Testis (tissue), 3 donors: ENCODE results near the gene VGLL4. TPM values are rescaled to one million over a fixed set of nuclear protein-coding genes. Genes with fewer than 3 reads are reported as not detected.
A peak's percentile ranks its signal among the peaks of the same experiment; 100 is the strongest.

Experiments used
- DNase-seq: peaks from one replicate; pipeline ENCODE4 v3.0.0-alpha.2; 2019
- H3K27ac ChIP-seq, 2 donors: fragments of 200-600 bp; sonication (generic); one replicate each; pipeline ENCODE4 v1.5.1; 2019
- H3K27me3 ChIP-seq: fragments of 200-600 bp; sonication (generic); one replicate; pipeline ENCODE4 v1.5.1; 2019
- H3K36me3 ChIP-seq: fragments of 200-600 bp; sonication (generic); one replicate; pipeline ENCODE4 v1.5.1; 2017; ENCODE audit warnings: low read depth; ENCODE audit errors: missing control alignments
- H3K4me1 ChIP-seq: fragments of 200-600 bp; sonication (generic); one replicate; pipeline ENCODE4 v1.5.1; 2019
- H3K4me3 ChIP-seq, 2 donors: fragments of 200-600 bp; sonication (generic); one replicate each; pipeline ENCODE4 v1.5.1; 2017 to 2019
- H3K9me3 ChIP-seq: fragments of 200-600 bp; sonication (generic); one replicate; pipeline ENCODE4 v1.5.1; 2017
- CTCF ChIP-seq, 3 experiments: fragments of 450-650 bp in 2 of 3; fragments of 200-600 bp in 1 of 3; sonication (generic) in 1 of 3; IDR thresholded peaks; one replicate each; pipeline ENCODE4 v1.5.1; 2016 to 2019; ENCODE audit warnings: antibody characterized with exemption in 3 of 3, mild to moderate bottlenecking in 2 of 3, moderate library complexity in 1 of 3
- POLR2A ChIP-seq: fragments of 450-650 bp; IDR thresholded peaks from one replicate; pipeline ENCODE4 v1.6.1; 2017; ENCODE audit warnings: antibody characterized with exemption, mild to moderate bottlenecking, moderate library complexity
- WGBS, 2 donors: methylation state at CpG; one replicate each; pipeline ENCODE4 v1.1.5; 2018; 5-methylcytosine and 5-hydroxymethylcytosine counted together
- intact Hi-C: fragments of 100-400 bp; cut with DNase I; formaldehyde crosslinking; loops from one replicate; pipeline ENCODE4 v1.15.1; 2023; ENCODE audit warnings: low total_unique reads
- polyA plus RNA-seq: library from polyadenylated mRNA; stranded (reverse); fragments of 350-450 nt; fragmentation: Illumina TruSeq; extraction: RNeasy Lipid Tissue Mini Kit (QIAGEN cat#74804); gene quantifications from one replicate; pipeline ENCODE4 v1.2.3, GENCODE V29; 2014; ENCODE audit warnings: low read depth, low replicate concordance; ENCODE audit not compliant: insufficient read depth
- total RNA-seq, 2 donors: library from RNA; depleted of rRNA; stranded (reverse); fragments of >200 nt; gene quantifications; one replicate each; pipeline ENCODE4 v1.2.3, GENCODE V29; 2016

The VGLL4 gene
- total and polyA plus RNA-seq, 3 donors from 2014 or later = 72.9 to 209 (median 169) TPM

- Histone ChIP-seq H3K27me3 (no peaks in the 10 kb centered on the region), H3K4me1 (no peaks in the 10 kb centered on the region), H3K4me3 (no peak overlapping the region), H3K27ac (no peak overlapping the region), H3K9me3 (no peaks in the 10 kb centered on the region), H3K36me3 (no peaks in the 10 kb centered on the region)
- DNase-seq = no peak
- intact Hi-C loops = no loop called here
- TF ChIP-seq CTCF (IDR thresholded peaks at IDR 0.05) = no peak
- no peak for TF ChIP-seq POLR2A
- 75 to 84% methylated on average over 11 to 13 of the region's 13 CpGs for WGBS, 2 donors
Observed at GRCh38 chr3:11655196-11655928, 11.6 kb upstream of the VGLL4 start.

- Histone ChIP-seq H3K27ac (no peak overlapping the region), H3K9me3 (no peaks in the 10 kb centered on the region), H3K27me3 (no peaks in the 10 kb centered on the region), H3K36me3 (no peaks in the 10 kb centered on the region), H3K4me3 (no peak overlapping the region), H3K4me1 (no peaks in the 10 kb centered on the region)
- TF ChIP-seq CTCF (IDR thresholded peaks at IDR 0.05) (no peak), POLR2A (no peak)
- intact Hi-C loops = loop anchor here (5.0 kb wide), 1 partner anchor 272 kb away; no protein-coding TSS in a partner anchor
- no peak for DNase-seq
- WGBS, 2 donors = 76 to 84% methylated on average over 4 of the region's 4 CpGs
Observed at GRCh38 chr3:11654166-11654565, 10.5 kb upstream of the VGLL4 start.

- H3K27me3 ChIP-seq = no peaks in the 10 kb centered on the region
- no peak overlapping the region for H3K4me3 ChIP-seq
- TF ChIP-seq CTCF (IDR thresholded peaks at IDR 0.05) = no peak
- no peak for TF ChIP-seq POLR2A
- no peaks in the 10 kb centered on the region for H3K4me1 ChIP-seq
- no peak for DNase-seq
- H3K9me3 ChIP-seq = no peaks in the 10 kb centered on the region
- 80 to 87% methylated on average over 11 of the region's 11 CpGs for WGBS, 2 donors
- no peaks in the 10 kb centered on the region for H3K36me3 ChIP-seq
- intact Hi-C loops = loop anchor here (5.0 kb wide), 1 partner anchor 271 kb away; no protein-coding TSS in a partner anchor
- H3K27ac ChIP-seq = no peak overlapping the region
Observed at GRCh38 chr3:11653298-11654055, 9.8 kb upstream of the VGLL4 start.

GRCh38 chr3:11651900-11652299, 8.2 kb upstream of the VGLL4 start:
- Histone ChIP-seq H3K36me3 (no peaks in the 10 kb centered on the region), H3K4me1 (no peaks in the 10 kb centered on the region), H3K27ac (no peak overlapping the region), H3K9me3 (no peaks in the 10 kb centered on the region), H3K4me3 (no peak overlapping the region), H3K27me3 (no peaks in the 10 kb centered on the region)
- intact Hi-C loops = loop anchor here (5.0 kb wide), 1 partner anchor 270 kb away; no protein-coding TSS in a partner anchor
- TF ChIP-seq POLR2A (no peak), CTCF (IDR thresholded peaks at IDR 0.05) (peak; percentile 20 to 60 (median 48))
- no peak for DNase-seq
- WGBS, 2 donors = 33 to 36% methylated on average over 2 of the region's 2 CpGs
